Cardiac muscle cell (in vitro differentiated cells and primary cell): ENCODE results near the gene BMPER. TPM values are rescaled to one million over a fixed set of nuclear protein-coding genes. Genes with fewer than 3 reads are reported as not detected.

Source experiments
- DNase-seq, 2 donors: peaks; one replicate each; pipeline versions ENCODE4 v3.0.0 to v3.0.0-alpha.2; 2010 to 2017; ENCODE audit warnings: low read depth in 1 of 2, low spot score in 1 of 2
- H3K27ac ChIP-seq: fragments of 200-600 bp; sonication (generic); 2 replicates; pipeline ENCODE4 v1.5.1; 2016
- H3K27me3 ChIP-seq: fragments of 200-600 bp; sonication (generic); 2 replicates; pipeline ENCODE4 v1.6.0; 2016; ENCODE audit warnings: control low read depth
- H3K36me3 ChIP-seq: fragments of 200-600 bp; sonication (generic); 2 replicates; pipeline ENCODE4 v1.5.1; 2016; ENCODE audit warnings: control low read depth
- H3K4me1 ChIP-seq: fragments of 200-600 bp; sonication (generic); 2 replicates; pipeline ENCODE4 v1.8.1; 2017; ENCODE audit warnings: low read depth, mild to moderate bottlenecking, mixed run types
- H3K4me3 ChIP-seq: fragments of 200-600 bp; sonication (generic); 2 replicates; pipeline ENCODE4 v1.5.1; 2016; ENCODE audit warnings: mild to moderate bottlenecking
- H3K9me3 ChIP-seq: fragments of 200-600 bp; sonication (generic); 2 replicates; pipeline ENCODE4 v1.5.1; 2017; ENCODE audit warnings: low read depth, mild to moderate bottlenecking, control low read depth
- CTCF ChIP-seq: IDR thresholded peaks from 2 replicates; pipeline ENCODE4 v1.5.1; 2012; ENCODE audit warnings: low read depth, mild to moderate bottlenecking, low read length
- polyA plus RNA-seq: library from polyadenylated mRNA; unstranded; fragments of >200 nt; fragmentation: Nextera tagmentation; extraction: Ambion mirVana; gene quantifications from 2 replicates; pipeline ENCODE4 v1.2.1, GENCODE V29; 2016
- total RNA-seq: library from RNA; depleted of rRNA; stranded (reverse); fragments of >200 nt; gene quantifications from 2 replicates; pipeline ENCODE4 v1.2.3, GENCODE V29; 2016

The BMPER gene
- total and polyA plus RNA-seq, 2 experiments from 2014 or later: 53.6 to 138 TPM

GRCh38 chr7:33870120-33870519 lies 35.2 kb upstream of the BMPER start:
- no peak for DNase-seq
- H3K36me3 ChIP-seq: no peaks in the 10 kb centered on the region
- no peaks in the 10 kb centered on the region for H3K9me3 ChIP-seq
- no peaks in the 10 kb centered on the region for H3K27me3 ChIP-seq
- TF ChIP-seq CTCF: no peak
- peaks cover 12% of the 10 kb centered on the region for H3K4me1 ChIP-seq
- no peak overlapping the region for H3K4me3 ChIP-seq
- H3K27ac ChIP-seq: no peak overlapping the region

GRCh38 chr7:33872870-33873269 lies 32.5 kb upstream of the BMPER start:
- peak; percentile 74 to 83 for DNase-seq
- Histone ChIP-seq H3K9me3 (no peaks in the 10 kb centered on the region), H3K36me3 (no peaks in the 10 kb centered on the region), H3K27me3 (no peaks in the 10 kb centered on the region), H3K4me1 (peaks cover 12% of the 10 kb centered on the region), H3K27ac (no peak overlapping the region), H3K4me3 (no peak overlapping the region)
- TF ChIP-seq CTCF: no peak

- peaks cover 12% of the 10 kb centered on the region for H3K4me1 ChIP-seq
- no peaks in the 10 kb centered on the region for H3K9me3 ChIP-seq
- no peak overlapping the region for H3K4me3 ChIP-seq
- no peaks in the 10 kb centered on the region for H3K36me3 ChIP-seq
- TF ChIP-seq CTCF: no peak
- no peaks in the 10 kb centered on the region for H3K27me3 ChIP-seq
- H3K27ac ChIP-seq: no peak overlapping the region
- no peak for DNase-seq
Observed at GRCh38 chr7:33873518-33873917, 31.8 kb upstream of the BMPER start.

GRCh38 chr7:33873981-33874750 lies 31.2 kb upstream of the BMPER start:
- Histone ChIP-seq H3K36me3 (no peaks in the 10 kb centered on the region), H3K27ac (no peak overlapping the region), H3K4me1 (peaks cover 12% of the 10 kb centered on the region), H3K9me3 (no peaks in the 10 kb centered on the region), H3K27me3 (no peaks in the 10 kb centered on the region), H3K4me3 (no peak overlapping the region)
- no peak for TF ChIP-seq CTCF
- peak in 1 of 2 donors; percentile 62 for DNase-seq

GRCh38 chr7:33874943-33875342 lies 30.4 kb upstream of the BMPER start:
- Histone ChIP-seq H3K4me3 (no peak overlapping the region), H3K27me3 (no peaks in the 10 kb centered on the region), H3K36me3 (no peaks in the 10 kb centered on the region), H3K27ac (no peak overlapping the region), H3K9me3 (no peaks in the 10 kb centered on the region), H3K4me1 (peaks cover 12% of the 10 kb centered on the region)
- DNase-seq: peak in 1 of 2 donors; percentile 93
- TF ChIP-seq CTCF: no peak
